T-helper 2 cell treated with Interferon-gamma antibody and Interleukin-4, amounts not matched to agents 5 μg/mL and 100 μg/mL, for 36 hours (primary cell): ENCODE data around the gene PRDM15.

Source experiments
- DNase-seq: peaks from one replicate; pipeline ENCODE4 v3.0.0; 2021; ENCODE audit warnings: low spot score
- H3K27ac Mint-ChIP-seq: one replicate; pipeline ENCODE4 v1.8.0; 2021; ENCODE audit warnings: mild to moderate bottlenecking, mixed read lengths
- H3K27me3 Mint-ChIP-seq: one replicate; pipeline ENCODE4 v1.8.0; 2021; ENCODE audit warnings: low read depth, mixed read lengths
- H3K36me3 Mint-ChIP-seq: one replicate; pipeline ENCODE4 v1.8.0; 2021; ENCODE audit warnings: low read depth, mixed read lengths
- H3K4me1 Mint-ChIP-seq: one replicate; pipeline ENCODE4 v1.8.0; 2021; ENCODE audit warnings: low read depth, mixed read lengths
- H3K4me3 Mint-ChIP-seq: one replicate; pipeline ENCODE4 v1.8.0; 2022; ENCODE audit warnings: mild to moderate bottlenecking, moderate library complexity, mixed read lengths
- H3K9me3 Mint-ChIP-seq: one replicate; pipeline ENCODE4 v1.8.0; 2021; ENCODE audit warnings: mixed read lengths

Gene PRDM15

GRCh38 chr21:41843584-41843983 is 35.6 kb downstream of the PRDM15 start:
- H3K36me3 Mint-ChIP-seq, result peaks cover 20% of the 10 kb centered on the region
- no peaks in the 10 kb centered on the region for H3K27me3 Mint-ChIP-seq
- no peak overlapping the region for H3K27ac Mint-ChIP-seq
- no peak overlapping the region for H3K4me3 Mint-ChIP-seq
- peaks cover 13% of the 10 kb centered on the region for H3K9me3 Mint-ChIP-seq
- H3K4me1 Mint-ChIP-seq, result no peaks in the 10 kb centered on the region
- DNase-seq, result no peak

GRCh38 chr21:41840880-41841279 is 38.3 kb downstream of the PRDM15 start:
- Mint-ChIP-seq H3K36me3 (peaks cover 21% of the 10 kb centered on the region), H3K27ac (no peak overlapping the region)

GRCh38 chr21:41839387-41840000 is 39.6 kb downstream of the PRDM15 start:
- Mint-ChIP-seq H3K27ac (no peak overlapping the region), H3K27me3 (no peaks in the 10 kb centered on the region), H3K36me3 (peaks cover 21% of the 10 kb centered on the region), H3K9me3 (peaks cover 13% of the 10 kb centered on the region), H3K4me3 (no peak overlapping the region), H3K4me1 (no peaks in the 10 kb centered on the region)
- no peak for DNase-seq

More at GRCh38 chr21:41840880-41841279, 38.3 kb downstream of the PRDM15 start:
- Mint-ChIP-seq H3K4me3 (no peak overlapping the region), H3K4me1 (no peaks in the 10 kb centered on the region), H3K9me3 (peaks cover 13% of the 10 kb centered on the region), H3K27me3 (no peaks in the 10 kb centered on the region)
- no peak for DNase-seq

- H3K36me3 Mint-ChIP-seq, result peaks cover 19% of the 10 kb centered on the region
- no peak for DNase-seq
- H3K27ac Mint-ChIP-seq, result no peak overlapping the region
- H3K9me3 Mint-ChIP-seq, result peaks cover 13% of the 10 kb centered on the region
- no peak overlapping the region for H3K4me3 Mint-ChIP-seq
- no peaks in the 10 kb centered on the region for H3K4me1 Mint-ChIP-seq
- no peaks in the 10 kb centered on the region for H3K27me3 Mint-ChIP-seq
These were observed 41.3 kb downstream of the PRDM15 start for GRCh38 chr21:41837756-41838297.

- H3K27ac Mint-ChIP-seq, result no peak overlapping the region
- no peak for DNase-seq
- H3K9me3 Mint-ChIP-seq, result peaks cover 12% of the 10 kb centered on the region
- peaks cover 16% of the 10 kb centered on the region for H3K36me3 Mint-ChIP-seq
- no peaks in the 10 kb centered on the region for H3K4me1 Mint-ChIP-seq
- no peaks in the 10 kb centered on the region for H3K27me3 Mint-ChIP-seq
- H3K4me3 Mint-ChIP-seq, result no peak overlapping the region
These were observed 42.8 kb downstream of the PRDM15 start for GRCh38 chr21:41836166-41837015.

- no peak overlapping the region for H3K4me3 Mint-ChIP-seq
- peaks cover 5% of the 10 kb centered on the region for H3K9me3 Mint-ChIP-seq
- peaks cover 9% of the 10 kb centered on the region for H3K36me3 Mint-ChIP-seq
- no peaks in the 10 kb centered on the region for H3K27me3 Mint-ChIP-seq
- no peaks in the 10 kb centered on the region for H3K4me1 Mint-ChIP-seq
- no peak overlapping the region for H3K27ac Mint-ChIP-seq
- DNase-seq, result no peak
These were observed 43.4 kb downstream of the PRDM15 start for GRCh38 chr21:41835711-41836154.

GRCh38 chr21:41834926-41835663 is 44.0 kb downstream of the PRDM15 start:
- Mint-ChIP-seq H3K27me3 (no peaks in the 10 kb centered on the region), H3K4me3 (no peak overlapping the region), H3K27ac (no peak overlapping the region), H3K9me3 (no peaks in the 10 kb centered on the region), H3K36me3 (peaks cover 5% of the 10 kb centered on the region), H3K4me1 (no peaks in the 10 kb centered on the region)
- no peak for DNase-seq

GRCh38 chr21:41834252-41834925 is 44.8 kb downstream of the PRDM15 start:
- Mint-ChIP-seq H3K9me3 (no peaks in the 10 kb centered on the region), H3K4me3 (no peak overlapping the region), H3K4me1 (no peaks in the 10 kb centered on the region), H3K36me3 (peaks cover 2% of the 10 kb centered on the region), H3K27ac (no peak overlapping the region), H3K27me3 (no peaks in the 10 kb centered on the region)
- no peak for DNase-seq

- DNase-seq, result no peak
- Mint-ChIP-seq H3K4me1 (no peaks in the 10 kb centered on the region), H3K27ac (no peak overlapping the region), H3K27me3 (no peaks in the 10 kb centered on the region), H3K4me3 (no peak overlapping the region), H3K36me3 (peaks cover 2% of the 10 kb centered on the region), H3K9me3 (no peaks in the 10 kb centered on the region)
These were observed 45.5 kb downstream of the PRDM15 start for GRCh38 chr21:41833497-41834115.

- Mint-ChIP-seq H3K36me3 (peaks cover 2% of the 10 kb centered on the region), H3K4me1 (no peaks in the 10 kb centered on the region), H3K9me3 (no peaks in the 10 kb centered on the region), H3K27me3 (no peaks in the 10 kb centered on the region), H3K27ac (no peak overlapping the region), H3K4me3 (no peak overlapping the region)
- no peak for DNase-seq
These were observed 46.3 kb downstream of the PRDM15 start for GRCh38 chr21:41832596-41833496.

- Mint-ChIP-seq H3K27ac (no peak overlapping the region), H3K4me1 (no peaks in the 10 kb centered on the region)
These were observed 47.1 kb downstream of the PRDM15 start for GRCh38 chr21:41831866-41832595.

GRCh38 chr21:41831453-41831831 is 47.7 kb downstream of the PRDM15 start:
- Mint-ChIP-seq H3K4me1 (no peaks in the 10 kb centered on the region), H3K9me3 (no peaks in the 10 kb centered on the region), H3K27ac (no peak overlapping the region), H3K4me3 (no peak overlapping the region), H3K27me3 (no peaks in the 10 kb centered on the region), H3K36me3 (peaks cover 1% of the 10 kb centered on the region)
- DNase-seq, result no peak

More at GRCh38 chr21:41831866-41832595, 47.1 kb downstream of the PRDM15 start:
- peaks cover 2% of the 10 kb centered on the region for H3K36me3 Mint-ChIP-seq
- no peaks in the 10 kb centered on the region for H3K9me3 Mint-ChIP-seq
- no peaks in the 10 kb centered on the region for H3K27me3 Mint-ChIP-seq
- no peak overlapping the region for H3K4me3 Mint-ChIP-seq
- no peak for DNase-seq
